ENCODE measurements around the gene SKOR1. TPM values are rescaled to one million over a fixed set of nuclear protein-coding genes. Genes with fewer than 3 reads are reported as not detected.

Gene SKOR1
- total and polyA plus RNA-seq, 9 donors, result 0.05 to 1.2 (median 0.88) TPM

- TF ChIP-seq POLR2A (IDR thresholded peaks at IDR 0.05), result no peak
- peak; percentile 43 to 49 (median 45) for TF ChIP-seq CTCF (IDR thresholded peaks at IDR 0.05)
- TF ChIP-seq EP300 (IDR thresholded peaks at IDR 0.05), result no peak
- intact Hi-C loops (cut with DNase I), result loop anchor here (5.0 to 10.0 kb wide), 6 partner anchors 294 to 892 kb away; partner anchors contain the start of genes C15orf61 (in 1 of the 4) and MAP2K5 (in 1 of the 4)
- peak in 3 of 5 donors; percentile 59 to 66 (median 64) for DNase-seq
- H3K27me3 ChIP-seq, result peaks cover 5% of the 10 kb centered on the region
- no peak overlapping the region for H3K27ac ChIP-seq
- H3K9me3 ChIP-seq, result no peaks in the 10 kb centered on the region
- 35 to 37% (median 37%) methylated on average over 8 of the region's 8 CpGs for WGBS, 3 donors
- peak overlapping the region; percentile 27 for H3K4me3 ChIP-seq
- peaks cover 20% of the 10 kb centered on the region for H3K4me1 ChIP-seq (ENCODE audit: insufficient read depth)
- H3K36me3 ChIP-seq, result no peaks in the 10 kb centered on the region
These were observed 11.2 kb downstream of the SKOR1 start for GRCh38 chr15:67836477-67836876.

DNA sequence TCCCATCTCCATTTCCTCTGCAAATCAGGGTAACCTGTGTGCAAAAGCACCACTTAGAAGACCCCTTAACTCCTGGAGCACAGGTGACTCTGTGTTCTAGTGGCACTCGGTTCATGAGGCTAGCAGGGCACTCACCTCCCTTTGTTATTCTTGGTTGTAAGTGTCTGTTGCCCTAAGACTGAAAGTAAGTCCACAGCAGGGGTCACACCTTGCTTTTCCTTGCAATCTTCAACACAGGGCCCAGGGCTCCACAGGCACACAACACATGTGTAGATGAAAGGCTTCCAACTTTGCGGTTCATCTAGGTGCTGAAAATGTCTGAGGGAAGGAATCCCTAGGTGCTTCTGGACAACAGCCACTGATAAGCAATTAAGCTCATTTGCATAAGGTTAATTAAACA is 11.6 kb downstream of the SKOR1 start:
- Histone ChIP-seq H3K4me1 (ENCODE audit: insufficient read depth) (peaks cover 20% of the 10 kb centered on the region), H3K9me3 (no peaks in the 10 kb centered on the region), H3K27me3 (peaks cover 5% of the 10 kb centered on the region), H3K27ac (no peak overlapping the region), H3K4me3 (no peak overlapping the region), H3K36me3 (no peaks in the 10 kb centered on the region)
- 71 to 80% (median 74%) methylated on average over 2 of the region's 2 CpGs for WGBS, 3 donors
- DNase-seq, result no peak
- TF ChIP-seq CTCF (IDR thresholded peaks at IDR 0.05) (no peak), POLR2A (IDR thresholded peaks at IDR 0.05) (no peak), EP300 (IDR thresholded peaks at IDR 0.05) (no peak)
- intact Hi-C loops (cut with DNase I), result loop anchor here (5.0 to 10.0 kb wide), 6 partner anchors 295 to 892 kb away; partner anchors contain the start of genes C15orf61 (in 1 of the 4) and MAP2K5 (in 1 of the 4)

DNA sequence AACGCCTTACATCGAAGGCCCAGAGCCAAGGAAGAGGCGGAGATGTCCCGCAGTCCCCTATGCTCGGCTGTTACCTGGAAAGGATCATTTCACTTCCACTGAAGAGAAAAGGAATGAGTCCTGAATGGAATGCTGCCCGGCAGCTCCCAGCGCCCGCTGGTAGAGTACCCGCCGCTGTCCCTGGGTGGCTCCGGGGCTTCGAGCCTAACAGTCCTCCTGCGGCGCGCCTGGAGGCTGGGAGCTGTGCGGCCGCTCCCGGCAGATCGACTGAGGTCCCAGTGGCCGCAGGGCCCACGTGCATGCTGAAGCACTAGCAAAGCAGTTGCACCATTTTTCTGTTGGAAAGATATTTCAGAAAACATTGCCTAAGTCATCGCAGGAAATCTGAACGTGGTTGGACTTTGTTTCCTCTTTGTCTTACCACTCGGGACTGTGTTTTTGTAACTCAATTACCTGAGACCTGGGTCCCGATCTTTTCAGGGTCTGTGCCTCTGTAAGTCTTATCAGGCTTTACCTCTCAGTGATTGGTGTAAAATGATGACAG is 13.6 kb downstream of the SKOR1 start:
- H3K36me3 ChIP-seq, result no peaks in the 10 kb centered on the region
- peak overlapping the region; percentile 80 for H3K4me3 ChIP-seq
- H3K27me3 ChIP-seq, result peaks cover under 1% of the 10 kb centered on the region
- no peak for TF ChIP-seq EP300 (IDR thresholded peaks at IDR 0.05)
- no peak for TF ChIP-seq CTCF (IDR thresholded peaks at IDR 0.05)
- no peak for TF ChIP-seq POLR2A (IDR thresholded peaks at IDR 0.05)
- DNase-seq, result peak; percentile 51 to 71 (median 61)
- intact Hi-C loops (cut with DNase I), result loop anchor here (5.0 to 10.0 kb wide), 6 partner anchors 297 to 894 kb away; partner anchors contain the start of genes C15orf61 (in 1 of the 4) and MAP2K5 (in 1 of the 4)
- H3K4me1 ChIP-seq (ENCODE audit: insufficient read depth), result peaks cover 23% of the 10 kb centered on the region
- H3K27ac ChIP-seq, result peak overlapping the region; percentile 6 to 27
- 7 to 8% (median 7%) methylated on average over 25 of the region's 25 CpGs for WGBS, 3 donors
- no peaks in the 10 kb centered on the region for H3K9me3 ChIP-seq

DNA sequence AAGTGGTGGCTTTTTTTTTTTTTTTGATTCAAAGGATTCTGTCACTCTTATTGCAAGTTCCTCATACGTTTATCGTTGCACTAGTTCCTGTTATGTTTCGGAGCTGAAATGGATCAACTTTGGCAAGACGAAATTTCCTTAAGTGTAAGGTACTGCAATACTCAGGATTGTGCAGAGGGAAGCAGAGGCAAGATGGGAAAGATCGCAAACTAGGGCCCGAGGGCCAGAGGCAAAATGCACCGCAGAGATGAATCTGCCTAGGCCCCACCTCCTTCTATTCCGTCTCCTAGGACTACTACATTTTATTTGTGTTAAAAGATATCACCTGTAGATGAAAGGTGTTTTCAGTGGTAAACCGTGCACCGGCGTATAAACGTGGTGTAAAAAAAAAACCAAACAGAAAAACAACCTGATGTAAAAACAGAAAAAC is 14.2 kb downstream of the SKOR1 start:
- DNase-seq, result peak in 2 of 5 donors; percentile 33 to 34
- Histone ChIP-seq H3K4me1 (ENCODE audit: insufficient read depth) (peaks cover 23% of the 10 kb centered on the region), H3K36me3 (no peaks in the 10 kb centered on the region), H3K27me3 (no peaks in the 10 kb centered on the region), H3K9me3 (no peaks in the 10 kb centered on the region), H3K27ac (peak overlapping the region in 1 of 2 donors; percentile 99), H3K4me3 (peak overlapping the region; percentile 80)
- intact Hi-C loops (cut with DNase I), result loop anchor here (5.0 to 10.0 kb wide), 6 partner anchors 297 to 895 kb away; partner anchors contain the start of genes C15orf61 (in 1 of the 4) and MAP2K5 (in 1 of the 4)
- 1% methylated on average over 12 of the region's 12 CpGs for WGBS, 3 donors
- TF ChIP-seq CTCF (IDR thresholded peaks at IDR 0.05) (no peak), POLR2A (IDR thresholded peaks at IDR 0.05) (no peak), EP300 (IDR thresholded peaks at IDR 0.05) (no peak)
